DMS114 treated with DMSO at 0.1 percent for 48 hours (cell line): Measurements from ENCODE around the gene C4orf50.

Source experiments
- DNase-seq: peaks from one replicate; lab custom pipeline; 2025; ENCODE audit not compliant: unreplicated experiment; lab: John Stamatoyannopoulos, UW

Gene C4orf50

GRCh38 chr4:5925419-5926200 lies 92.6 kb downstream of the C4orf50 start:
- DNase-seq, result no peak

DNA sequence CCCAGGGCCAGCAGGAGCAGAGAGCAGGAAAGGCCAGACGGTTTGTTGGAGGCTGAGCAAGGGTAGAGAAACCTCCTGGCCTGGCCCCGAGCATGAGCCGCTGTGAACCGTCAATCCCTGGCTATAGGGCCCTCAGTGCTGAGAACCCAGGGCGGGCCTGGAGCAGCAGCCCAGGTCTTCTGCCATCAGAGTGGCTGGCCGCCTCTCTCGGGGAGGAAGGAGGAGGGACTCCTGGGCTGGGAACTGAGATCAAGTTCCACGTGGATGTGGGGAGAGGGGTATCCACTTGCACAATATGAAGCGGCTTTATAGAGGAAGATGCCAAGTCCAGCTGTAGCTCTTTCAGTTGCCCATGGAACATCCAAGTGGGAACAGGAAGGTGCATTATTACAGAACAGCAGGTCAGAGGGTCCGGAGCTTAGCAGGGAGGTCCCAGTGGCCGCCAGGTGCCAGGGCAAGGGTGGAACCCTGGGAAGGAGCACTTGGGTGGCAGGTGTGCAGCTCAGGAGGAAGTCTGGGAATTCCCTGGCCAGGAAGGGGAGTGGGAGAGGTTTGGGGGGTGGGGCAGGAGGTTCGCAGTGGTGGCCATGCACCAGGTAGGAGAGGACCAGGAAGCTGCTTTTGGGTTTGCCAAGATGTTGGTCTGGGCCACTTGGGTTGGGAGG lies 93.6 kb downstream of the C4orf50 start:
- no peak for DNase-seq

GRCh38 chr4:5923376-5923775 lies 94.9 kb downstream of the C4orf50 start:
- no peak for DNase-seq

- no peak for DNase-seq
Measured at GRCh38 chr4:5922556-5922955, 95.7 kb downstream of the C4orf50 start.

GRCh38 chr4:5921981-5922380 lies 96.2 kb downstream of the C4orf50 start:
- no peak for DNase-seq

DNA sequence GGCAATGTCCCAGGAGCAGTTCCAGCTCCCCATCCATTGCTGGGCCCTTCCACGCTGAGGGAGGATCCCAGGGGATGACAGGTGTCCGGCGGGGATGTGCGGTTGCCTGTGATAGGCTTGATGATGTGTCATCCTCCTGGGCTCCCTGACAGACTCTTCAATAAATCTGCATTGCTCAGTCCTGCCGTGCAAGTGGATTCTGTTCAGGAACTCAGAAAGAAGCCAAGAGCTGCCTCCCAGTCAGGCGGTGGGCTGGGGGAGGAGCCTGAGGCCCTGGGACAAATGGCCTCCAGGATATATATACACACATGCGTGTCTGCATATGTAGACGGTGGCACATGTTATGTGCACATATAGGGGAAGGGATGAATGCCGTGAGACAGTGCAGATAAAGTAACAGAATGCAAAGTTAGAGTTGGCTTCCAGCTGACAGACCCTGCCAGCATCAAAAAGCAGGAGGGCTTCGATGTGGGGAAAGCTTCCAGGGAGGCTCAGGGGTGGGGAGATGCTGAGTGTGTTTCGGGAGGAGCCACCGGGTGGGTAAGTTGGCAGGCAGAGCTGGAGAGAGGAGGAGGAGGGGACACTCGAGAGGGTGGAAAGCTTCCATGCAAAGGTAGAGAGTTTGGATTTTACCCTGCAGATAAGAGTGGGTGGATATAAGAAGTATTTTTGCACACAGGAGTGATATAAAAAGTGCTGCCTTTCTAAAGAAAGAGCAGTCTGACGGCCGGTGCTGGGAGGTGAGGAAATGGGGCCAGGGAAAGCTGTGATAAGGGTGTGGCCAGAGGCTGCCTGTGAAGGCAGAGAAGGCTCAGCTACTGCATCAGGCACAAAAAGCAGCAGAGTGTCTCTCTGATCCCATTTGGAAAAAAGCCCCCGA lies 96.9 kb downstream of the C4orf50 start:
- no peak for DNase-seq

- no peak for DNase-seq
Measured at GRCh38 chr4:5919571-5919970, 98.7 kb downstream of the C4orf50 start.

DNA sequence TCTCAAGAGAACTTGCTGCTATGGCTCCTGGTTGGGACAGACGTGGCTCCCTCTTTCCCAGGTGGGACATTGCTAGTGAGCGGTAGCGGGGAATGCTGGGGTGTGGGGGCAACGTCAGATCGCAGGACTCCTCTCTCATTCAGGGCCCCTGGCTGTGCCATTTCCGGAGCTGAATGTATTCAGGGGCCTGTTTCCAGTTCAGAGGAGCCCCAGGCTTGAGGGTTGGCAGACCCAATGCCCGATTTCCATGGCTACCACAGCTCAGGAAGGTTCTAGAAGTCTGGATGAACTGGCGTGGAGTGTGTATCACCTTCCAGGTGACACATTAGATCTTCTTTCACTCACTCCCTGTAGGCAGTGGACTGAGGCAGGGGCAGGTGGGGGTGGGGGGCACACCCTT lies 99.2 kb downstream of the C4orf50 start:
- no peak for DNase-seq

GRCh38 chr4:5918331-5918985 lies 99.8 kb downstream of the C4orf50 start:
- no peak for DNase-seq

- DNase-seq, result no peak
Measured at GRCh38 chr4:5917672-5918071, 100.6 kb downstream of the C4orf50 start.

- no peak for DNase-seq
Measured at GRCh38 chr4:5916229-5916628, 102.0 kb downstream of the C4orf50 start.

- DNase-seq, result no peak
Measured at GRCh38 chr4:5913454-5913853, 104.8 kb downstream of the C4orf50 start.

DNA sequence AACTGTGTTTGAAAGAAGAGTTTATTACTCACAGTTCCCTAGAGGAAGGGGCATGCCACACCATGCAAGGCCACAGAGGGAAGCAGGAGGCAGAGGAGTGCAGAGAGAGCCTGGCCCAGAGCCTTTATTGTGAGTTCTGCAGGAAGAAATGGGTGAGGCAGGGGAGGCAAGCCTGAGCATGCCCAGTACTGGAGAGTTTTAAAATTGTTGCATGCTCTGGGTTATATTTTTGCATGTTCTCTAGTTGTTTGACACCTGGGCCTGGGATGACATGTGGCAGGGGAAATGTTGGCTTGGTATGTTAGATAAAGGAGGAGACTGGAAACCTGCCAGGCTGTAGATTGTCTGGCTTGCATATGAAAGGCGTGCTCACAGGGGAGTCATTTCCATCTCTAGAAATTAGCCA lies 105.6 kb downstream of the C4orf50 start:
- no peak for DNase-seq

- DNase-seq, result no peak
Measured at GRCh38 chr4:5908876-5909427, 109.3 kb downstream of the C4orf50 start.

- no peak for DNase-seq
Measured at GRCh38 chr4:5906191-5906590, 112.0 kb downstream of the C4orf50 start.

DNA sequence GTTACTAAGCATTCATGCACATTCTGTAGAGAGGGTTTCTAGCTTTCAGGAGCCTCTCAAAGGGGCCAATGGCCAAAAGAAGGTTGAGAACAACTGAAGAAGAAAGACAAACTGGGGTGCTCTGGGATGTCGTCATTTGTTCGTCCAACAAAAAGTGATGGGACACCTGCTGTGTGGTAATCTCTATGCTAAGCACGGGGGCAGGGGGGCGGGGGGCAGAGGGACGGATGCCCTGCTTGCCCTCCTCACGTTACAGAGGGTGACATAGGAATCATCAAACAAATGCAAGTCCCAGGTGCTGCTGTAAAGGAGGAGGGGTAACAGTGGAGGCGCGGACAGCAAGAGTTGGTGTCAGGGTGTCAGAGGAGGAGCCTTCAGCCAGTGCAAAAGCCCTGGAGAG lies 112.5 kb downstream of the C4orf50 start:
- no peak for DNase-seq

DNA sequence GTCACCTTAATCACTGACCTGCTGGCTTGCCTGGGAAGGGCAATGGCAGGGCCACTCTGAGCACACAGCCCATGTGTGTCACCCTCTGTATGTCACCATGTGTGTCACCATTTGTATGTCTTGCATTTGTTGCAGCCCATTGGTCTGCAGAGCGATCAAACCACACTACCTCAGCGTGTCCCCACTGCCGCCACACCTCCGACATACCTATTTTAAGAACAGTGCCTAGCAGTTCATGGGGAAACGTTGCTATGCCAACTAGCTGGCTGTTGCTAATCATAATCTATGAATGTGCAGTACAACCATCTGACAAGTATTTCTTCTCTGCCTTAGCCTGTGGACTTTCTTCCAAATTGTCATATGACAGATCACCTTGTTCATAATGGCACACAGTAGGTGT lies 117.4 kb downstream of the C4orf50 start:
- DNase-seq, result no peak

DNA sequence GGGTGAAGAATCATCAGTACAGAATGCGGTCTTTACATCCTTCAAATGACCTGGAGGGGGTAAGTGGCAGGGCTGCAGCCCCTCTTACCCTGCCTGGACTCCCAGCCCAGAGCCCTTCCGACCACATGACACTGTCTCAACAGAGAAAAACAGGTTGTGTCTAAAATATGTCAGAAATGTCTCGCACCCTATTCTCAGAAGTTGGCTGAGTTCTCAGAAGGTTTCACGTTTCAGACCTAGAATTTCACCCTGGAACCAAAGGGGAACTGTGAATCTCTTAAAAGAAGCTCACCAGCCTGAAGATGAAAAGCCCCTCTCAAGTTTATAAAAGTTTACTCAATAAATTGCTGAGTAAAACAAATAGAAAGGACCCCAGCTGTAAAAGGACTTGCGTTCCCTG lies 118.3 kb downstream of the C4orf50 start:
- DNase-seq, result no peak

GRCh38 chr4:5899396-5899795 lies 118.8 kb downstream of the C4orf50 start:
- DNase-seq, result no peak

DNA sequence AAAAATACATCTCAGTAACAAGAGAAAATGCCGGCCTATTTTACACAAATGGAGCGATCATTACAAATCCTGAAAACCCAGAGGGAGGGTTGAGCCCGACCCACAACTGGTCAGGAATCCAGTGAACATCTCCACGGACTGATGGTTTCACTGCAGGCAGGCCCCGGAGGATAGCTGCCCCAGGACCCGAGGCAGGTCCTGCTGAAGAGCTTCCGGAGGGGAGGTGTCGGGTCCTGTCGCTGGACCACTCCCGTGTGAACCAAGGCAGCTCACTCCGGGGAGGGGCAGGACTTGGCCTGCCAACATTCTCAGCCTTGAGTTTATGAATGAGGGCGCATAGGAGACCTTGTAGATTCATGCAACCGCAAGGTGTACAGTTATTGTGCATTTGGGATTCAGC lies 120.6 kb downstream of the C4orf50 start:
- DNase-seq, result no peak

DNA sequence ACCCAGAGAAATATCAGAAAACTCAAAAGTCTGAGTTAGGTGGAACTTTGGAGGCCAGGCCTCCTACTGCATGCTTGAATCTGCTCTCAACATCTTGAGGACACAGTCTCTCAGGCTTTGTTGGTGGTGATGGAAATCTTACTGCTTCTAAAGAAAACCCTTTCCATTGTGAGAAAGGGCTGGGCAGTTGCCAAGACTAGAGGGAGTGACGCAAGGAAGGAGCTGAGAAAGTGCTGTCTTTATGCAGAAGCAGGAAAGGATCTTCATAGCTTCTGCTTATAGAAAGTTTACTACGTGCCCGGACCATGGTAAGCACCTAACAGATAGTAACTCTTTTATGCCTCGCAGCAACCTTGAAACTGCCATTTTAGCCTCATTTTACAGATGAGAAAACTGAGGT lies 122.9 kb downstream of the C4orf50 start:
- no peak for DNase-seq
